Measurements from ENCODE around the gene IQCC.

- no peak for TF ChIP-seq CTCF (IDR thresholded peaks at IDR 0.05; ENCODE audit: insufficient read depth, low read length)
- no peak for TF ChIP-seq POLR2AphosphoS5 (IDR thresholded peaks at IDR 0.05; ENCODE audit: low read depth)
Measured at GRCh38 chr1:32231843-32232432, 26.5 kb downstream of the IQCC start.

Measured in HL-60 (cell line).